Measurements from ENCODE around the gene NEURL3. TPM values are rescaled to one million over a fixed set of nuclear protein-coding genes. Genes with fewer than 3 reads are reported as not detected.

The NEURL3 gene, protein sequence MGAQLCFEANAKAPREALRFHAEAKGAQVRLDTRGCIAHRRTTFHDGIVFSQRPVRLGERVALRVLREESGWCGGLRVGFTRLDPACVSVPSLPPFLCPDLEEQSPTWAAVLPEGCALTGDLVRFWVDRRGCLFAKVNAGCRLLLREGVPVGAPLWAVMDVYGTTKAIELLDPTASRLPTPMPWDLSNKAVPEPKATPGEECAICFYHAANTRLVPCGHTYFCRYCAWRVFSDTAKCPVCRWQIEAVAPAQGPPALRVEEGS
- total RNA-seq (2012; rRNA removed) (not detected in 2 replicates), polyA plus RNA-seq (2012; rRNA removed) (not detected in 2 replicates), Bru-seq, nascent RNA (not detected), BruChase-seq, experiment 1, labeled RNA remaining after a 6-hour chase (percentile 11 among the genes with signal in this experiment), BruChase-seq, experiment 2, labeled RNA remaining after a 2-hour chase (not detected)
- not detected in 2 replicates for polyA plus RNA-seq (2012; cell fraction: cytosol; rRNA removed)
- polyA plus RNA-seq (2012; cell fraction: nucleus; rRNA removed; ENCODE audit: low replicate concordance) = 0.06 TPM in 1 of 2 replicates, not detected in the other
- long read RNA-seq = 0 reads

DNA sequence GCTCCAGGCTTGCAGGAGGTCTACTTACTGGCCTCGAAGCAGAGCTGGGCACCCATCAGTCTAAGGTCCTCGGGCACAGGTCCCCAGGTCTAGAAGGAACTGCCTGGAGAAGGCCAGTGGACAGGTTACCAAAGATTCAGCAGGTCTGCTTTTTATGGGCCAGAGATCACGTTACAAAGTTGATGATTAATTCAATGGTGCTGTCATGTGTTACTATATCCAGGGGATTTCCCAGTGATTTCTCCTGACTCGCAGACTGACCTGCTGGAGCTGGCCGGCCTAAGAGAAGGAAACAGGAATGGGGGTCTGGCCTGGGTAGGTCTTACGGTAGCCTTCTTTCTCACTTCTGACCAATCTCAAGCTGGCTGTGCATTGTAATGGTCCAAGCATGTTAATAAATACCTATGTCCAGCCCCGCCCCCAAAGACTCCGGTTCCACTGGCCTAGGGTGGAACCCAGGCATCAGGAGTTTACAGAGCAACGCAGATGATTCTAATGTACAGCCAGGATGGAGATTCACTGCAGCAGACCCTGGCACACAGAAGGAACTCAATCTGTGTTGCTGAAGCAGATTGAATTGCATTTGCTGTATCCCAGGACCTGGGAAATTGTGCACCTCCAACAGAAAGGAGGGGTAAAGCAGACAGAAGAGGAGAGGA lies at the start of gene NEURL3:
TSS of gene NEURL3 (minus strand) at position 127 of the 659 bp plus-strand sequence. CDS start at position 56, 71 bp downstream.
- Histone ChIP-seq H3K27ac (ENCODE audit: insufficient read depth, low read length) (no peak within 1 kb of the TSS), H3K14ac (replicated peaks; ENCODE audit: low read depth, low read length) (no peak within 1 kb of the TSS), H4K5ac (ENCODE audit: low read depth, low read length) (no peak within 1 kb of the TSS), H2BK20ac (ENCODE audit: low read depth, low read length) (no peak within 1 kb of the TSS), H3K56ac (ENCODE audit: extremely low read depth, insufficient read depth, low read length) (no peak within 1 kb of the TSS), H3K36me3 (ENCODE audit: control insufficient read depth, insufficient read depth, low read length) (no peaks in the 10 kb centered on the region), H3K4me3 (ENCODE audit: insufficient read depth, low read depth, low read length) (no peak within 1 kb of the TSS), H4K20me1 (ENCODE audit: insufficient read depth, low read length) (no peaks in the 10 kb centered on the region), H2BK5ac (ENCODE audit: low read depth, low read length, poor library complexity, severe bottlenecking) (no peak within 1 kb of the TSS), H3K4me1 (ENCODE audit: control insufficient read depth, insufficient read depth, low read length) (peaks cover 5% of the 10 kb centered on the region), H3K23ac (ENCODE audit: low read depth, low read length) (no peak within 1 kb of the TSS), H3K4ac (ENCODE audit: low read depth, low read length) (no peak within 1 kb of the TSS), H3K18ac (ENCODE audit: low read depth, low read length) (no peak within 1 kb of the TSS), H2BK120ac (ENCODE audit: low read depth, low read length) (no peak within 1 kb of the TSS), H3K9me1 (ENCODE audit: insufficient read depth, low read length) (no peaks in the 10 kb centered on the region), H3K9me3 (ENCODE audit: control insufficient read depth, insufficient read depth, low read length) (no peaks in the 10 kb centered on the region), H4K8ac (ENCODE audit: low read depth in 2 of 2, low read length in 2 of 2) (no peak within 1 kb of the TSS), H3K27me3 (ENCODE audit: control insufficient read depth, insufficient read depth, low read length) (peaks cover 31% of the 10 kb centered on the region), H4K91ac (ENCODE audit: insufficient read depth, low read depth, low read length) (no peak within 1 kb of the TSS), H3K9ac (ENCODE audit: low read depth, low read length) (no peak within 1 kb of the TSS), H2AK9ac (replicated peaks; ENCODE audit: low read depth, low read length, poor library complexity) (no peak within 1 kb of the TSS), H2AFZ (replicated peaks; ENCODE audit: low read length, poor library complexity) (no peak within 1 kb of the TSS), H3K79me1 (ENCODE audit: low read depth in 1 of 2, low read length in 2 of 2) (no peaks in the 10 kb centered on the region), H2BK15ac (ENCODE audit: low read depth, low read length) (no peak within 1 kb of the TSS), H2AK5ac (ENCODE audit: low read depth, low read length) (no peak within 1 kb of the TSS), H3K4me2 (ENCODE audit: low read depth, low read length) (no peak within 1 kb of the TSS)
- TF ChIP-seq FOS (IDR thresholded peaks at IDR 0.05; ENCODE audit: low read depth, low read length) = no peak
- no peak for TF ChIP-seq POLR2A (IDR thresholded peaks at IDR 0.05; ENCODE audit: low read depth, low read length)
- TF ChIP-seq RCOR1 (IDR thresholded peaks at IDR 0.05; ENCODE audit: insufficient replicate concordance, low read length) = no peak
- TF ChIP-seq, protein P1, sequence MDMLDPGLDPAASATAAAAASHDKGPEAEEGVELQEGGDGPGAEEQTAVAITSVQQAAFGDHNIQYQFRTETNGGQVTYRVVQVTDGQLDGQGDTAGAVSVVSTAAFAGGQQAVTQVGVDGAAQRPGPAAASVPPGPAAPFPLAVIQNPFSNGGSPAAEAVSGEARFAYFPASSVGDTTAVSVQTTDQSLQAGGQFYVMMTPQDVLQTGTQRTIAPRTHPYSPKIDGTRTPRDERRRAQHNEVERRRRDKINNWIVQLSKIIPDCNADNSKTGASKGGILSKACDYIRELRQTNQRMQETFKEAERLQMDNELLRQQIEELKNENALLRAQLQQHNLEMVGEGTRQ (IDR thresholded peaks at IDR 0.05; ENCODE audit: low read depth, low read length) = peak; percentile 51; the same call in 1 of the 2 replicates
- TF ChIP-seq RFX5 (IDR thresholded peaks at IDR 0.05; ENCODE audit: low read depth, low read length) = peak; percentile 58; the same call in 1 of the 2 replicates
- TF ChIP-seq RAD21 (IDR thresholded peaks at IDR 0.05; ENCODE audit: low read length) = no peak
- TF ChIP-seq MXI1 (IDR thresholded peaks at IDR 0.05; ENCODE audit: borderline replicate concordance, low read depth, low read length) = no peak
- no peak for TF ChIP-seq NFE2L2 (IDR thresholded peaks at IDR 0.05; ENCODE audit: low read depth, low read length)
- no peak for TF ChIP-seq CEBPB (IDR thresholded peaks at IDR 0.05; ENCODE audit: low read depth, low read length)
- no peak for TF ChIP-seq BHLHE40 (IDR thresholded peaks at IDR 0.05; ENCODE audit: low read depth, low read length)
- WGBS, 2 experiments (ENCODE audit: extremely low coverage in 2 of 2, insufficient read length in 1 of 2) = 43% methylated on average over 4 of the region's 9 CpGs; no CpG with 5 or more reads in 1 of the 2 experiments
- ChIA-PET CTCF (no interaction called here), POLR2A (ENCODE audit: unreplicated experiment) (no interaction called here)
- dilution Hi-C loops (cut with HindIII; ENCODE audit: low sequenced_read_pairs, unreplicated experiment) = no loop called here
- intact Hi-C loops (cut with micrococcal nuclease) = no loop called here
- BruUV-seq (replicated peaks) = no TSS peak
- DNase-seq (peak; percentile 74), ATAC-seq (ENCODE audit: low read depth) (no peak)
- in situ Hi-C loops (cut with MboI; ENCODE audit: low sequenced_read_pairs) = loop anchor here (5.0 to 25.0 kb wide), 2 partner anchors 98 to 493 kb away; no protein-coding TSS in a partner anchor
